Right forelimb (tissue), 1 donor: ENCODE measurements around the gene CHPF.

Experiments
- DNase-seq: peaks from one replicate; pipeline ENCODE4 v3.0.0-alpha.2; 2018

The CHPF gene

GRCh38 chr2:219530048-219530963 is 13.3 kb downstream of the CHPF start:
- DNase-seq = peak; percentile 91

- DNase-seq = no peak
Measured at GRCh38 chr2:219527472-219527871, 16.1 kb downstream of the CHPF start.

- no peak for DNase-seq
Measured at GRCh38 chr2:219527076-219527394, 16.6 kb downstream of the CHPF start.

GRCh38 chr2:219526320-219527075 is 17.1 kb downstream of the CHPF start:
- no peak for DNase-seq

- no peak for DNase-seq
Measured at GRCh38 chr2:219525533-219526232, 17.9 kb downstream of the CHPF start.

- no peak for DNase-seq
Measured at GRCh38 chr2:219524817-219525216, 18.8 kb downstream of the CHPF start.

GRCh38 chr2:219523031-219523671 is 20.5 kb downstream of the CHPF start:
- no peak for DNase-seq

- DNase-seq = no peak
Measured at GRCh38 chr2:219522111-219523030, 21.2 kb downstream of the CHPF start.

GRCh38 chr2:219521066-219521880 is 22.3 kb downstream of the CHPF start:
- no peak for DNase-seq

- DNase-seq = no peak
Measured at GRCh38 chr2:219520079-219520478, 23.5 kb downstream of the CHPF start.

GRCh38 chr2:219519526-219519916 is 24.1 kb downstream of the CHPF start:
- DNase-seq = no peak

GRCh38 chr2:219517954-219518778 is 25.4 kb downstream of the CHPF start:
- DNase-seq = no peak

- no peak for DNase-seq
Measured at GRCh38 chr2:219516888-219517287, 26.7 kb downstream of the CHPF start.

- DNase-seq = no peak
Measured at GRCh38 chr2:219515874-219516629, 27.6 kb downstream of the CHPF start.

GRCh38 chr2:219514836-219515235 is 28.8 kb downstream of the CHPF start:
- DNase-seq = no peak

GRCh38 chr2:219514196-219514761 is 29.3 kb downstream of the CHPF start, which contains the start of gene ASIC4:
ASIC4 (plus strand) TSS chr2:219514482; CDS start chr2:219514725, 243 bp downstream.
- DNase-seq = no peak

GRCh38 chr2:219513787-219514186 is 29.8 kb downstream of the CHPF start:
- DNase-seq = no peak

- no peak for DNase-seq
Measured at GRCh38 chr2:219512524-219513216, 30.9 kb downstream of the CHPF start.
